Measurements from ENCODE around the gene UBE2I.

The UBE2I gene

DNA sequence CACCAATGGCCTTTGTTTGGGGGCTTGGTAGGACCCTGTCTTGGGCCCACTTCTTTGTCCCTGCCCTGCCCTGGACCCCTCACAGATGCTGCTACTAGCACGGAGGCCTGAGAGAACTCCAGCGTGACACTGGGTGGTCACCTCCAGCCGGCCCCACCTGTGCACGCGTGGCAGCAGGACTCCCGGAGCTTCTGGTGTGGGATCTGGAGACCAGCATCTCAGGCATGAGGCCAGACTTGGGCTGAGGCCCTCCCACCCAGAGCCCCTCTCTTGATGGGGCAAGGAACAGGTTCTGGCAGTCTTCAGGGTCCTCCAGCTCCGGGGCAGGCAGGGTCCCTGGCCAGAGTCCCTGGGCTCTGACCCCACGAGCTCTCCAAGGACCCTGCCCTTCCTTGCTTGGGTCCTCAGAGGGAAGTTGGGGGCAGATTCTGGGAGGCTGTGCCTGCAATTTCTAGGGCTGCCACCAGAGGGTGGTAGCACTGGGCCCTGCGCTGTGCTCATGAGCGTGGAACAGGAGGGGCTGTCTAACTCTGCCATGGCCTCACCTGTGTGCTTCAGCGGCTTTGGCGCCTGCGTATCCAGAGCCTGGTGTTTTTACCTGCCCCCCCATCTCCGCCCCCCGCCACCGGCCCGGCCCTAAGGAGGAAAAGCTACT lies 21.0 kb downstream of the UBE2I start:
- Histone ChIP-seq H3K4me1 (ENCODE audit: insufficient read depth, low read length, severe bottlenecking) (peaks cover 45% of the 10 kb centered on the region), H4K20me1 (ENCODE audit: insufficient read depth, low read length) (no peaks in the 10 kb centered on the region), H3K27me3 (ENCODE audit: insufficient read depth, low read length) (0 out of 2 replicates have a peak, but pooled peaks cover 5% of the 10 kb centered on the region), H3K9ac (ENCODE audit: low read length) (no peak overlapping the region), H3K36me3 (ENCODE audit: insufficient read depth, low read length) (peaks cover 2% of the 10 kb centered on the region; the same call in 1 of the 2 replicates), H3K9me3 (ENCODE audit: low read length) (no peaks in the 10 kb centered on the region), H3K79me2 (ENCODE audit: insufficient read depth, low read length) (no peaks in the 10 kb centered on the region), H3K4me2 (ENCODE audit: low read length) (no peak overlapping the region), H2AFZ (ENCODE audit: low read length) (no peak overlapping the region), H3K9me2 (ENCODE audit: low read depth, low read length) (no peaks in the 10 kb centered on the region), H3K4me3 (ENCODE audit: low read depth, low read length, poor library complexity, severe bottlenecking) (peak overlapping the region; percentile 55), H3F3A (ENCODE audit: insufficient read depth, low read length) (no peaks in the 10 kb centered on the region), H3K27ac (ENCODE audit: low read depth, low read length, poor library complexity, severe bottlenecking) (peak overlapping the region; percentile 93)
- TF ChIP-seq EZH2 (IDR thresholded peaks at IDR 0.05; ENCODE audit: borderline replicate concordance, low read length) = no peak
- TF ChIP-seq, protein P1, sequence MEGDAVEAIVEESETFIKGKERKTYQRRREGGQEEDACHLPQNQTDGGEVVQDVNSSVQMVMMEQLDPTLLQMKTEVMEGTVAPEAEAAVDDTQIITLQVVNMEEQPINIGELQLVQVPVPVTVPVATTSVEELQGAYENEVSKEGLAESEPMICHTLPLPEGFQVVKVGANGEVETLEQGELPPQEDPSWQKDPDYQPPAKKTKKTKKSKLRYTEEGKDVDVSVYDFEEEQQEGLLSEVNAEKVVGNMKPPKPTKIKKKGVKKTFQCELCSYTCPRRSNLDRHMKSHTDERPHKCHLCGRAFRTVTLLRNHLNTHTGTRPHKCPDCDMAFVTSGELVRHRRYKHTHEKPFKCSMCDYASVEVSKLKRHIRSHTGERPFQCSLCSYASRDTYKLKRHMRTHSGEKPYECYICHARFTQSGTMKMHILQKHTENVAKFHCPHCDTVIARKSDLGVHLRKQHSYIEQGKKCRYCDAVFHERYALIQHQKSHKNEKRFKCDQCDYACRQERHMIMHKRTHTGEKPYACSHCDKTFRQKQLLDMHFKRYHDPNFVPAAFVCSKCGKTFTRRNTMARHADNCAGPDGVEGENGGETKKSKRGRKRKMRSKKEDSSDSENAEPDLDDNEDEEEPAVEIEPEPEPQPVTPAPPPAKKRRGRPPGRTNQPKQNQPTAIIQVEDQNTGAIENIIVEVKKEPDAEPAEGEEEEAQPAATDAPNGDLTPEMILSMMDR (IDR thresholded peaks at IDR 0.05; ENCODE audit: low read length) = peak; percentile 79

DNA sequence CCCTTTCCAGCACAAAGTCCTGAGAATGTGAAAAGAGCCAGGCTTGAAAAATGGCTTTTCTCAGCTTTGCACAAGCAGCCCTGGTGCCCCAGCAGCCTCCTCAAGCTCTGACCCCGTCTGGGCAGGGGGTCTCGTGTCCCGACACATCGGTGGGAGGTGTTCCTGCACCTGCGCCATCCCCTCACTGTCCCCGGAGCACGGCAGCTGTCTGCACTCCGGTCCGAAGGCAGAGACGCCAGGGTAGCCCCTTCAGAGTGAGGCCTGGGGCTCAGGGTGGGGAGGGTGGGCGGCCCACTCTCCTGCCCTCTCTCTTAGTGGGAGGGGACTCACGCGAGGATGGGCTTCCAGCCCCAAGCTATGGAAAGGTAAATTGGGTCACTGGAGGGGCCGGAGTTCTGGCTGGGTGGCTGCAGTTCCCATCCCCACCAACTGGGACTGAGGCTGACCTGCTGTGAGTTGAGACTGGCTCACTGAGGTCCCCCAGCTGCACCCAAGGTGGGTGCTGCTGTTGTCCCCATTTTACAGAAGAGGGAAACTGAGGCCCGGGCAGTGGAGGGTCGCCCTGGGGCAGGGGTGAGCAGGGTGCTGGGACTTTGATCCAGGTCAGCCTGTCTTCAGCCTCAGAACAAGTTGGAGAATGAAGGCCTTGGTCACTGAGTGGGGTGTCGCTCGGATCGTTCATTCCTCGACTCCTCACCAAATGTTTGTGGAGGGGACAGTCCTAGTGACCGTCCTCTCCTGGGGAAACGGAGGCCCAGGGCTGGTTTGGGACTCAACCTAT lies 21.7 kb downstream of the UBE2I start:
- Histone ChIP-seq H3K9ac (ENCODE audit: low read length) (peak overlapping the region; percentile 39; the same call in 1 of the 2 replicates), H4K20me1 (ENCODE audit: insufficient read depth, low read length) (no peaks in the 10 kb centered on the region), H3F3A (ENCODE audit: insufficient read depth, low read length) (no peaks in the 10 kb centered on the region), H3K4me1 (ENCODE audit: insufficient read depth, low read length, severe bottlenecking) (peaks cover 39% of the 10 kb centered on the region), H2AFZ (ENCODE audit: low read length) (no peak overlapping the region), H3K9me2 (ENCODE audit: low read depth, low read length) (no peaks in the 10 kb centered on the region), H3K79me2 (ENCODE audit: insufficient read depth, low read length) (no peaks in the 10 kb centered on the region), H3K36me3 (ENCODE audit: insufficient read depth, low read length) (no peaks in the 10 kb centered on the region), H3K9me3 (ENCODE audit: low read length) (no peaks in the 10 kb centered on the region), H3K4me2 (ENCODE audit: low read length) (peak overlapping the region; percentile 75), H3K4me3 (ENCODE audit: low read depth, low read length, poor library complexity, severe bottlenecking) (peak overlapping the region; percentile 55), H3K27me3 (ENCODE audit: insufficient read depth, low read length) (0 out of 2 replicates have a peak, but pooled peaks cover 10% of the 10 kb centered on the region), H3K27ac (ENCODE audit: low read depth, low read length, poor library complexity, severe bottlenecking) (peak overlapping the region; percentile 93)
- TF ChIP-seq, protein P1 (IDR thresholded peaks at IDR 0.05; ENCODE audit: low read length) = no peak
- no peak for TF ChIP-seq EZH2 (IDR thresholded peaks at IDR 0.05; ENCODE audit: borderline replicate concordance, low read length)

DNA sequence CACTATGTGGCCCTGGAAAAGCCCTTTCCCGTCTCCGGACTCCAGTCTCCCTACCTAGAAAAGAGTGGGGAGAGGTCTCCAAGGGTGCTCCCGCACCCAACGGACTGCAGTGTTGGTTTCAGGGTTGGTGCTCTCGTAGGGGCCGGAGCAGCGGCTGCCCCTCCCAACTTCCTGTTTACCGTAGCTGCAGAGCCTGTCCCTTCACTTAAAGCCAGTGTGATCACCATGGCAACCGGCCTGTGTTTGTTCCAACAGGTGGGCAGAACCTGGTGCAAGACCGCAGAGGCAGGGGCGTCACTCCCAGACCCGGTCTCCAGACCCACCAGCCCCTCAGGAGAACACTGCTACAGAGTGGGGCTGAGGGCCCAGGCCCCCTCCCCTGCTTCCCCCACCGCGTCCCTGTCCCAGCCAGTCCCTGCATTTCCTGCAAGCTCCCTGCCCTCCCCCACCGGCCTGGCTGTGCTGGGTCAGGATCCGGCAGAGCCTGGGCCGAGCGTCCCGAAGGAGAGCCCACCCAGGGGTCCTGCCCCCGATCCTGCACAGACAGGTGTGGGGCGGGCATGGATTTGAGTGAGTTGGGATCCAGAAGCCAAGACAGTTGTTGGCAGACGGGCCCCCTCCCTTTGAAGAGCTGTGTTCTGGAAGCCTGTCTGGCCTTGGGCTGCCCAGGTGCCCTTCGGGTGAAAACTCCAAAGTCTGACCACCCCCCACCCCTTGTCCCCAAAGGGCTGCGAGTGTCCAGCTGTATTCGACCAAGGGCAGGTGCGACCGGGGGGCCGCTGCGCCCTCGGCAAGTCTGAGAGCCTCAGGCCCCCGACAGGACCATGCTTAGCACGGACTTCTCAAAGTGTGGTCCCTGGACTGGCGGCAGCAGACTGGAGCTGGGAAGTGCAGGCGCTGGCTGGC lies 22.5 kb downstream of the UBE2I start:
- Histone ChIP-seq H3K4me1 (ENCODE audit: insufficient read depth, low read length, severe bottlenecking) (peaks cover 31% of the 10 kb centered on the region), H3K27me3 (ENCODE audit: insufficient read depth, low read length) (peaks cover 16% of the 10 kb centered on the region; the same call in 1 of the 2 replicates), H3K9me2 (ENCODE audit: low read depth, low read length) (no peaks in the 10 kb centered on the region), H3K9ac (ENCODE audit: low read length) (peak overlapping the region; percentile 39; the same call in 1 of the 2 replicates), H3K27ac (ENCODE audit: low read depth, low read length, poor library complexity, severe bottlenecking) (peak overlapping the region; percentile 93), H3K79me2 (ENCODE audit: insufficient read depth, low read length) (no peaks in the 10 kb centered on the region), H3K4me3 (ENCODE audit: low read depth, low read length, poor library complexity, severe bottlenecking) (peak overlapping the region; percentile 55), H3F3A (ENCODE audit: insufficient read depth, low read length) (no peaks in the 10 kb centered on the region), H3K9me3 (ENCODE audit: low read length) (no peaks in the 10 kb centered on the region), H2AFZ (ENCODE audit: low read length) (no peak overlapping the region), H3K36me3 (ENCODE audit: insufficient read depth, low read length) (no peaks in the 10 kb centered on the region), H3K4me2 (ENCODE audit: low read length) (peak overlapping the region; percentile 75), H4K20me1 (ENCODE audit: insufficient read depth, low read length) (no peaks in the 10 kb centered on the region)
- TF ChIP-seq, protein P1 (IDR thresholded peaks at IDR 0.05; ENCODE audit: low read length) = no peak
- no peak for TF ChIP-seq EZH2 (IDR thresholded peaks at IDR 0.05; ENCODE audit: borderline replicate concordance, low read length)

Data from OCI-LY1 (cell line).